A549 (cell line): ENCODE measurements around the gene CFB. TPM values are rescaled to one million over a fixed set of nuclear protein-coding genes. Genes with fewer than 3 reads are reported as not detected.

Experiments
- ATAC-seq, 2 experiments: fragments of 200-7000 bp in 1 of 2; fragments of >200 bp in 1 of 2; cut with Nextera tagmentation in 1 of 2; cut with Tn5 transposase in 1 of 2; 3 replicates each; pipeline versions ENCODE4 v1.8.0 to v1.9.1; 2018 to 2020; ENCODE audit warnings: mild to moderate bottlenecking in 1 of 2, moderate library complexity in 1 of 2
- CTCF ChIA-PET: fragments of 300-600 bp; sonication (Branson Sonifier 250); formaldehyde crosslinking; extraction: SDS; loops from one replicate; lab custom pipeline; 2021; ENCODE audit warnings: antibody characterized with exemption, inconsistent platforms; lab: Yijun Ruan, JAX
- POLR2A ChIA-PET: fragments of 350-600 bp; formaldehyde crosslinking; extraction: SDS; loops from one replicate; lab custom pipeline; 2021; ENCODE audit warnings: antibody characterized with exemption, inconsistent platforms; lab: Yijun Ruan, JAX
- DNase-seq, 2 experiments: peaks; one replicate each; pipeline versions ENCODE4 v3.0.0 to v3.0.0-alpha.2; 2011 to 2016; ENCODE audit warnings: low read depth in 1 of 2, low spot score in 1 of 2
- FAIRE-seq: peaks from 2 replicates; lab custom pipeline; 2011; peaks lifted over from hg19 to GRCh38; lab: Jason Lieb, UNC
- H3K27ac ChIP-seq, 2 experiments: fragments of >200 bp; sonication (Bioruptor Twin); formaldehyde crosslinking; 3 replicates each; pipeline ENCODE4 v1.5.1; 2016 to 2017
- H3K4me1 ChIP-seq: fragments of >200 bp; sonication (Bioruptor Twin); formaldehyde crosslinking; 3 replicates; pipeline ENCODE4 v1.6.1; 2016
- H3K4me2 ChIP-seq: fragments of >200 bp; sonication (Bioruptor Twin); formaldehyde crosslinking; 3 replicates; pipeline ENCODE4 v1.6.1; 2016
- H3K4me3 ChIP-seq: fragments of >200 bp; sonication (Bioruptor Twin); formaldehyde crosslinking; 3 replicates; pipeline ENCODE4 v1.5.1; 2016
- H3K9me3 ChIP-seq: fragments of >200 bp; sonication (Bioruptor Twin); formaldehyde crosslinking; 3 replicates; pipeline ENCODE4 v1.6.1; 2016
- BCL3 ChIP-seq: fragments of >200 bp; sonication (Bioruptor Twin); formaldehyde crosslinking; IDR thresholded peaks from 3 replicates; pipeline ENCODE4 v1.6.1; 2016
- CBX2 ChIP-seq: fragments of 200-600 bp; sonication (generic); IDR thresholded peaks from 2 replicates; pipeline ENCODE4 v1.6.1; 2016; ENCODE audit warnings: low read depth, mild to moderate bottlenecking, borderline replicate concordance
- CBX8 ChIP-seq: fragments of 200-600 bp; sonication (generic); IDR thresholded peaks from 2 replicates; pipeline ENCODE4 v1.6.1; 2016
- EHMT2 ChIP-seq: fragments of 200-600 bp; sonication (generic); IDR thresholded peaks from 2 replicates; pipeline ENCODE4 v1.6.1; 2016; ENCODE audit warnings: antibody characterized with exemption, low read depth, mild to moderate bottlenecking, moderate library complexity
- HEYL ChIP-seq: fragments of 250-450 bp; sonication (Bioruptor Pico); IDR thresholded peaks from 2 replicates; pipeline ENCODE4 v1.8.0; 2021; ENCODE audit warnings: mild to moderate bottlenecking, moderate library complexity
- HMGXB4 ChIP-seq: fragments of 250-450 bp; sonication (Bioruptor Pico); IDR thresholded peaks from 2 replicates; pipeline ENCODE4 v1.5.0; 2021; ENCODE audit warnings: mild to moderate bottlenecking, moderate library complexity, borderline replicate concordance
- HOXA7 ChIP-seq: fragments of 250-450 bp; sonication (Bioruptor Pico); IDR thresholded peaks from 2 replicates; pipeline ENCODE4 v1.5.0; 2020; ENCODE audit warnings: mild to moderate bottlenecking, moderate library complexity
- HOXB5 ChIP-seq: fragments of 250-450 bp; sonication (Bioruptor Pico); IDR thresholded peaks from 2 replicates; pipeline ENCODE4 v1.5.0; 2020; ENCODE audit warnings: mild to moderate bottlenecking, moderate library complexity
- JUNB ChIP-seq: fragments of >200 bp; sonication (Bioruptor Twin); formaldehyde crosslinking; IDR thresholded peaks from 2 replicates; pipeline ENCODE4 v1.6.1; 2016
- KDM1A ChIP-seq: fragments of 200-600 bp; sonication (generic); IDR thresholded peaks from 2 replicates; pipeline ENCODE4 v1.6.1; 2016; ENCODE audit warnings: low read depth, mild to moderate bottlenecking
- MAFK ChIP-seq: fragments of 450-650 bp; IDR thresholded peaks from 2 replicates; pipeline ENCODE4 v1.6.1; 2014; ENCODE audit not compliant: partially characterized antibody
- MAX ChIP-seq: IDR thresholded peaks from 2 replicates; pipeline ENCODE4 v1.6.1; 2012
- NPAS2 ChIP-seq: fragments of 250-450 bp; sonication (Bioruptor Pico); IDR thresholded peaks from 2 replicates; pipeline ENCODE4 v1.8.0; 2022; ENCODE audit warnings: mild to moderate bottlenecking, moderate library complexity, borderline replicate concordance
- PHF8 ChIP-seq: fragments of 200-600 bp; sonication (generic); IDR thresholded peaks from 2 replicates; pipeline ENCODE4 v1.6.1; 2016; ENCODE audit warnings: low read depth, mild to moderate bottlenecking, antibody characterized with exemption, moderate library complexity, borderline replicate concordance
- POLR2A ChIP-seq: IDR thresholded peaks from 2 replicates; pipeline ENCODE4 v1.6.1; 2012; ENCODE audit warnings: mild to moderate bottlenecking, low read length
- RAD21 ChIP-seq, 2 experiments: fragments of >200 bp in 1 of 2; sonication (Bioruptor Twin) in 1 of 2; formaldehyde crosslinking in 1 of 2; IDR thresholded peaks in 1 of 2; conservative IDR thresholded peaks in 1 of 2; 2 replicates in 1 of 2; 3 replicates in 1 of 2; pipeline ENCODE4 v1.6.1; 2012 to 2018; ENCODE audit warnings: inconsistent platforms in 1 of 2
- RCOR1 ChIP-seq: fragments of 150-350 bp; IDR thresholded peaks from 2 replicates; pipeline ENCODE4 v1.6.1; 2014; ENCODE audit warnings: antibody characterized with exemption, low read length, low read depth
- SMC3 ChIP-seq: fragments of >200 bp; sonication (Bioruptor Twin); formaldehyde crosslinking; IDR thresholded peaks from 3 replicates; pipeline ENCODE4 v1.6.1; 2018; ENCODE audit warnings: inconsistent platforms
- SREBF2 ChIP-seq: fragments of 450-650 bp; IDR thresholded peaks from 2 replicates; pipeline ENCODE4 v1.6.1; 2014; ENCODE audit warnings: mild to moderate bottlenecking, moderate library complexity
- ZFP36 ChIP-seq: fragments of 450-650 bp; IDR thresholded peaks from 2 replicates; pipeline ENCODE4 v1.6.1; 2014; ENCODE audit warnings: borderline replicate concordance; ENCODE audit not compliant: partially characterized antibody
- WGBS: methylation state at CpG from one replicate; pipeline ENCODE4 v1.1.6; 2017; ENCODE audit errors: missing lambda C conversion rate; 5-methylcytosine and 5-hydroxymethylcytosine counted together
- polyA plus RNA-seq, 4 experiments: library from polyadenylated mRNA; depleted of rRNA in 3 of 4; stranded (reverse); fragments of >200 nt; fragmentation: RNase III in 1 of 4; extraction: RNeasy Plus Mini Kit Qiagen cat#74134 plus additional on column Dnase treatment in 1 of 4; gene quantifications; 2 replicates in 3 of 4; 3 replicates in 1 of 4; pipeline ENCODE4 v1.2.3, GENCODE V29; 2011 to 2017
- TF ChIP-seq, protein P1 (sequence below): fragments of >200 bp; sonication (Bioruptor Twin); formaldehyde crosslinking; IDR thresholded peaks from 3 replicates; pipeline ENCODE4 v1.5.1; 2016

Gene CFB
- polyA plus RNA-seq, 2 of the 4 experiments (the other 2 are of a cell fraction), result 4.4 to 5.6 TPM

GRCh38 chr6:31949926-31950548, 4.1 kb downstream of the CFB start:
- Histone ChIP-seq H3K4me2 (no peak overlapping the region), H3K27ac (no peak overlapping the region), H3K9me3 (no peaks in the 10 kb centered on the region), H3K4me3 (no peak overlapping the region), H3K4me1 (peaks cover 13% of the 10 kb centered on the region)
- DNase-seq (no peak), ATAC-seq (no peak), FAIRE-seq (no peak)
- WGBS, result 92% methylated on average over 7 of the region's 7 CpGs
- CTCF ChIA-PET, result interaction anchor here (2.0 to 3.9 kb wide), 3 partner anchors 27 to 58 kb away, joined by 5 to 26 read pairs (median 24); partner anchors contain the start of gene ZBTB12
- POLR2A ChIA-PET, result no interaction called here
- TF ChIP-seq BCL3 (no peak), MAFK (peak; percentile 71)

DNA sequence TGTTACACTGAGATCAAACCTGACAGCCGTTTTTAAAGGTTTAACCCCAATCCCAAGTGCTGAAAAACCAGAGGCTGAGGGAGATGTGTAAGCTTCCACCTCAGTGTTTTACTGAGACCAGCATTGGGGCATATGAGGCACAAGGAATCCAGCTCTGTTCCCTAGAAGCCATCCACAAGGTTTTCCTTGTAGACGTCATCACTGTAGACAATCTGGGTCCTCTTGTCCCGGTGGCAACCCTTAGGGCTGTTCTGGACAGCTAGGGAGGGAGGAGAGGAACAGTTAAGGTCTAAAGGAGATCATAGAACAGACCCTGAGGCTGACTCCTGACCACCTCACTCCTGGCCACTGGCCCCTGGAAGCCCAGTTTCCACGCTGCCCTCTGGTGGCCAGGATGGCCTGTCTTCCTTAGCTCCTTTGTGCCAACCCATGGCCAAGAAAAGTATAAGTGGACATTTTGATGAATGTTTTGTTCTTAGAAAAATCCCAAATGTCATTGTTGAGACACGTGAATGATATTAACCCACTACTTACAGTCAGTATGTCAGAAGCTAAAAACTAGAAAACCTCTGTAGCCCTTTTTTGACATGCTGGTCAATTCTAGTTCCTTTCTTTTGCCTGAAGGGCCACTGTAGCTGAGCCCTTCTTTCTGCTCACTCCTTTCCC, 6.4 kb downstream of the CFB start:
- peak; percentile 83 to 92 for ATAC-seq
- WGBS, result 29% methylated on average over 5 of the region's 5 CpGs
- Histone ChIP-seq H3K9me3 (no peaks in the 10 kb centered on the region), H3K27ac (no peak overlapping the region), H3K4me2 (no peak overlapping the region), H3K4me3 (no peak overlapping the region), H3K4me1 (no peaks in the 10 kb centered on the region; the same call in 2 of the 3 replicates)
- POLR2A ChIA-PET, result interaction anchor here (0.9 to 1.7 kb wide), 5 partner anchors 12 to 76 kb away, joined by 3 to 6 read pairs (median 4); partner anchors contain the start of genes DXO and ZBTB12
- CTCF ChIA-PET, result interaction anchor here (0.6 to 3.9 kb wide), 39 partner anchors 9 to 406 kb away, joined by 3 to 26 read pairs (median 5); partner anchors contain the start of genes ATP6V1G2, DXO, EHMT2 and LY6G5B
- DNase-seq, result peak; percentile 43 to 68
- TF ChIP-seq SMC3 (peak; percentile 78), MAX (no peak), RAD21 (conservative IDR thresholded peaks at IDR 0.05 in 1 of 2, IDR thresholded peaks at IDR 0.05 in 1 of 2) (peak; percentile 64 to 66), ZFP36 (no peak), JUNB (no peak), BCL3 (no peak)
- TF ChIP-seq, protein P1, sequence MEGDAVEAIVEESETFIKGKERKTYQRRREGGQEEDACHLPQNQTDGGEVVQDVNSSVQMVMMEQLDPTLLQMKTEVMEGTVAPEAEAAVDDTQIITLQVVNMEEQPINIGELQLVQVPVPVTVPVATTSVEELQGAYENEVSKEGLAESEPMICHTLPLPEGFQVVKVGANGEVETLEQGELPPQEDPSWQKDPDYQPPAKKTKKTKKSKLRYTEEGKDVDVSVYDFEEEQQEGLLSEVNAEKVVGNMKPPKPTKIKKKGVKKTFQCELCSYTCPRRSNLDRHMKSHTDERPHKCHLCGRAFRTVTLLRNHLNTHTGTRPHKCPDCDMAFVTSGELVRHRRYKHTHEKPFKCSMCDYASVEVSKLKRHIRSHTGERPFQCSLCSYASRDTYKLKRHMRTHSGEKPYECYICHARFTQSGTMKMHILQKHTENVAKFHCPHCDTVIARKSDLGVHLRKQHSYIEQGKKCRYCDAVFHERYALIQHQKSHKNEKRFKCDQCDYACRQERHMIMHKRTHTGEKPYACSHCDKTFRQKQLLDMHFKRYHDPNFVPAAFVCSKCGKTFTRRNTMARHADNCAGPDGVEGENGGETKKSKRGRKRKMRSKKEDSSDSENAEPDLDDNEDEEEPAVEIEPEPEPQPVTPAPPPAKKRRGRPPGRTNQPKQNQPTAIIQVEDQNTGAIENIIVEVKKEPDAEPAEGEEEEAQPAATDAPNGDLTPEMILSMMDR, result peak; percentile 71
- FAIRE-seq, result no peak

DNA sequence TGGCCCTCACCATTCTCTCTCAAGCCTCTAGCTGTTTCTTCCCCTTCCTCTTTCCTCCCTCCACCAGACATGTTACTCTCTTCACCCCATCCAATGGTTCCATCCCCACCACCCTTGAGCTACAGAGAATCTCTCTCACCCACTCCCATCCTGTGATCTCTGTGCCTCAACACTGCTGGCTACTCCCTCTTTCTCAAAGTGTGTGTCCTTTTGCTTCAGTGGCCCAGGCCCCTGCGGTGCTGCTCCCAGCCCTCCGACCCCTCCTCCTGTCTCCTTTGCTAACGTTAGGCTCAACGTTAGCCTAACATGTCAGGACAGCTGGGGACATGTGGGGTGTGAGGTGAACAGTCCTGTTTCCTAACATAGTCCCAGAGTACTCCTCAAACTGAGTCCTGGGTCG, 7.0 kb downstream of the CFB start:
- POLR2A ChIA-PET, result interaction anchor here (1.0 to 1.7 kb wide), 4 partner anchors 13 to 77 kb away, joined by 3 to 6 read pairs (median 4); partner anchors contain the start of gene DXO

More for the DNA sequence above, 7.0 kb downstream of the CFB start:
- WGBS, result 75% methylated on average over 5 of the region's 5 CpGs
- peaks cover 6% of the 10 kb centered on the region; the same call in 1 of the 3 replicates for H3K4me1 ChIP-seq
- ATAC-seq, result peak in 1 of 2 experiments; percentile 11; a peak in 2 of 6 replicates
- no peak for FAIRE-seq
- CTCF ChIA-PET, result interaction anchor here (0.6 to 3.9 kb wide), 30 partner anchors 9 to 326 kb away, joined by 3 to 26 read pairs (median 6); partner anchors contain the start of genes DXO, EHMT2, LY6G5B and ZBTB12
- TF ChIP-seq EHMT2 (no peak), PHF8 (no peak), RCOR1 (no peak), JUNB (no peak), CBX8 (no peak), BCL3 (no peak), NPAS2 (CRISPR knock-in tag) (no peak), CBX2 (no peak), HEYL (CRISPR knock-in tag) (no peak), HOXB5 (no peak), KDM1A (no peak), POLR2A (no peak), HOXA7 (no peak), HMGXB4 (CRISPR knock-in tag) (no peak), SREBF2 (no peak)
- no peak overlapping the region for H3K27ac ChIP-seq
- no peaks in the 10 kb centered on the region for H3K9me3 ChIP-seq
- no peak overlapping the region for H3K4me2 ChIP-seq
- no peak for DNase-seq
- no peak overlapping the region for H3K4me3 ChIP-seq
